Measurements from ENCODE around the gene PDGFC. TPM values are rescaled to one million over a fixed set of nuclear protein-coding genes. Genes with fewer than 3 reads are reported as not detected.

The PDGFC gene
- polyA plus RNA-seq, 3 donors from 2014 or later: 0.09 TPM; not detected in 1

- no peak for DNase-seq
- H3K27ac Mint-ChIP-seq: no peak overlapping the region
- H3K27me3 Mint-ChIP-seq (ENCODE audit: low read depth in 3 of 3): no peaks in the 10 kb centered on the region
Measured at GRCh38 chr4:156782491-156782890, 189.1 kb downstream of the PDGFC start.

GRCh38 chr4:156781852-156782251, 189.7 kb downstream of the PDGFC start:
- DNase-seq: no peak
- Mint-ChIP-seq H3K4me3 (no peak overlapping the region), H3K4me1 (no peaks in the 10 kb centered on the region), H3K36me3 (peaks cover 0 to 4% (median 0%) of the 10 kb centered on the region in 3 donors), H3K27ac (no peak overlapping the region), H3K27me3 (ENCODE audit: low read depth in 3 of 3) (no peaks in the 10 kb centered on the region), H3K9me3 (peaks cover 5 to 22% (median 14%) of the 10 kb centered on the region in 6 donors)

More at GRCh38 chr4:156782491-156782890, 189.1 kb downstream of the PDGFC start:
- H3K9me3 Mint-ChIP-seq: peaks cover 5 to 22% (median 14%) of the 10 kb centered on the region in 6 donors
- no peak overlapping the region for H3K4me3 Mint-ChIP-seq
- H3K36me3 Mint-ChIP-seq: peaks cover 0 to 4% (median 0%) of the 10 kb centered on the region in 3 donors
- H3K4me1 Mint-ChIP-seq: no peaks in the 10 kb centered on the region

- Mint-ChIP-seq H3K27me3 (ENCODE audit: low read depth in 3 of 3) (peaks cover 0 to 2% (median 0%) of the 10 kb centered on the region in 3 donors), H3K9me3 (peaks cover 5 to 19% (median 14%) of the 10 kb centered on the region in 6 donors), H3K36me3 (peaks cover 0 to 4% (median 0%) of the 10 kb centered on the region in 3 donors), H3K4me1 (no peaks in the 10 kb centered on the region), H3K4me3 (no peak overlapping the region), H3K27ac (no peak overlapping the region)
- no peak for DNase-seq
Measured at GRCh38 chr4:156779774-156780173, 191.8 kb downstream of the PDGFC start.

- Mint-ChIP-seq H3K27me3 (ENCODE audit: low read depth in 3 of 3) (peaks cover 0 to 2% (median 2%) of the 10 kb centered on the region in 3 donors), H3K4me3 (no peak overlapping the region)
Measured at GRCh38 chr4:156779042-156779441, 192.6 kb downstream of the PDGFC start.

GRCh38 chr4:156778606-156779005, 193.0 kb downstream of the PDGFC start:
- Mint-ChIP-seq H3K36me3 (peaks cover 0 to under 1% (median 0%) of the 10 kb centered on the region in 3 donors), H3K9me3 (peaks cover 5 to 12% (median 9%) of the 10 kb centered on the region in 6 donors), H3K27me3 (ENCODE audit: low read depth in 3 of 3) (peaks cover 0 to 2% (median 2%) of the 10 kb centered on the region in 3 donors), H3K4me3 (no peak overlapping the region), H3K4me1 (no peaks in the 10 kb centered on the region), H3K27ac (no peak overlapping the region)
- no peak for DNase-seq

More at GRCh38 chr4:156779042-156779441, 192.6 kb downstream of the PDGFC start:
- no peak for DNase-seq
- H3K9me3 Mint-ChIP-seq: peaks cover 6 to 14% (median 11%) of the 10 kb centered on the region in 6 donors
- H3K36me3 Mint-ChIP-seq: no peaks in the 10 kb centered on the region
- H3K27ac Mint-ChIP-seq: no peak overlapping the region
- no peaks in the 10 kb centered on the region for H3K4me1 Mint-ChIP-seq

- Mint-ChIP-seq H3K36me3 (peaks cover 0 to 4% (median 0%) of the 10 kb centered on the region in 3 donors), H3K4me3 (no peak overlapping the region), H3K4me1 (no peaks in the 10 kb centered on the region), H3K27ac (no peak overlapping the region), H3K27me3 (ENCODE audit: low read depth in 3 of 3) (peaks cover 0 to 2% (median 2%) of the 10 kb centered on the region in 3 donors), H3K9me3 (peaks cover 5 to 10% (median 9%) of the 10 kb centered on the region in 6 donors)
- DNase-seq: no peak
Measured at GRCh38 chr4:156778093-156778492, 193.5 kb downstream of the PDGFC start.

GRCh38 chr4:156775813-156776212, 195.8 kb downstream of the PDGFC start:
- Mint-ChIP-seq H3K4me3 (no peak overlapping the region), H3K9me3 (peaks cover 0 to 10% (median 3%) of the 10 kb centered on the region in 6 donors), H3K36me3 (peaks cover 0 to 4% (median 0%) of the 10 kb centered on the region in 3 donors), H3K27ac (no peak overlapping the region), H3K4me1 (no peaks in the 10 kb centered on the region), H3K27me3 (ENCODE audit: low read depth in 3 of 3) (peaks cover 0 to 2% (median 2%) of the 10 kb centered on the region in 3 donors)
- no peak for DNase-seq

GRCh38 chr4:156774422-156774821, 197.2 kb downstream of the PDGFC start:
- peaks cover 0 to 4% (median 0%) of the 10 kb centered on the region in 3 donors for H3K36me3 Mint-ChIP-seq
- H3K4me1 Mint-ChIP-seq: no peaks in the 10 kb centered on the region
- peaks cover 0 to 10% (median 5%) of the 10 kb centered on the region in 6 donors for H3K9me3 Mint-ChIP-seq
- no peak overlapping the region for H3K27ac Mint-ChIP-seq
- peaks cover 0 to 2% (median 2%) of the 10 kb centered on the region in 3 donors for H3K27me3 Mint-ChIP-seq (ENCODE audit: low read depth in 3 of 3)
- no peak overlapping the region for H3K4me3 Mint-ChIP-seq
- no peak for DNase-seq

GRCh38 chr4:156773648-156774357, 197.8 kb downstream of the PDGFC start:
- no peak overlapping the region for H3K4me3 Mint-ChIP-seq
- DNase-seq: no peak
- H3K9me3 Mint-ChIP-seq: peaks cover 0 to 10% (median 4%) of the 10 kb centered on the region in 6 donors
- no peaks in the 10 kb centered on the region for H3K4me1 Mint-ChIP-seq
- H3K36me3 Mint-ChIP-seq: peaks cover 0 to 4% (median 0%) of the 10 kb centered on the region in 3 donors
- no peak overlapping the region for H3K27ac Mint-ChIP-seq
- H3K27me3 Mint-ChIP-seq (ENCODE audit: low read depth in 3 of 3): peaks cover 0 to 2% (median 2%) of the 10 kb centered on the region in 3 donors

GRCh38 chr4:156771171-156771837, 200.3 kb downstream of the PDGFC start:
- no peak overlapping the region for H3K27ac Mint-ChIP-seq
- peaks cover 0 to 13% (median 2%) of the 10 kb centered on the region in 6 donors for H3K9me3 Mint-ChIP-seq
- peaks cover 0 to 4% (median 0%) of the 10 kb centered on the region in 3 donors for H3K36me3 Mint-ChIP-seq
- DNase-seq: no peak
- no peaks in the 10 kb centered on the region for H3K4me1 Mint-ChIP-seq
- peaks cover 0 to 2% (median 2%) of the 10 kb centered on the region in 3 donors for H3K27me3 Mint-ChIP-seq (ENCODE audit: low read depth in 3 of 3)
- no peak overlapping the region for H3K4me3 Mint-ChIP-seq

GRCh38 chr4:156770140-156770539, 201.5 kb downstream of the PDGFC start:
- H3K27me3 Mint-ChIP-seq (ENCODE audit: low read depth in 3 of 3): peaks cover 0 to 2% (median 0%) of the 10 kb centered on the region in 3 donors
- no peaks in the 10 kb centered on the region for H3K4me1 Mint-ChIP-seq
- no peak overlapping the region for H3K27ac Mint-ChIP-seq
- H3K9me3 Mint-ChIP-seq: peaks cover 0 to 18% (median 3%) of the 10 kb centered on the region in 6 donors
- no peak for DNase-seq
- H3K36me3 Mint-ChIP-seq: peaks cover 0 to 4% (median 0%) of the 10 kb centered on the region in 3 donors
- no peak overlapping the region for H3K4me3 Mint-ChIP-seq

- H3K27me3 Mint-ChIP-seq (ENCODE audit: low read depth in 3 of 3): no peaks in the 10 kb centered on the region
- H3K27ac Mint-ChIP-seq: no peak overlapping the region
- no peaks in the 10 kb centered on the region for H3K36me3 Mint-ChIP-seq
- no peaks in the 10 kb centered on the region for H3K4me1 Mint-ChIP-seq
- peaks cover 0 to 21% (median 6%) of the 10 kb centered on the region in 6 donors for H3K9me3 Mint-ChIP-seq
- DNase-seq: no peak
- no peak overlapping the region for H3K4me3 Mint-ChIP-seq
Measured at GRCh38 chr4:156767911-156768415, 203.6 kb downstream of the PDGFC start.

- no peaks in the 10 kb centered on the region for H3K4me1 Mint-ChIP-seq
- no peak overlapping the region for H3K27ac Mint-ChIP-seq
- no peak for DNase-seq
- H3K27me3 Mint-ChIP-seq (ENCODE audit: low read depth in 3 of 3): no peaks in the 10 kb centered on the region
- peaks cover 0 to 21% (median 7%) of the 10 kb centered on the region in 6 donors for H3K9me3 Mint-ChIP-seq
- H3K36me3 Mint-ChIP-seq: no peaks in the 10 kb centered on the region
- no peak overlapping the region for H3K4me3 Mint-ChIP-seq
Measured at GRCh38 chr4:156766846-156767245, 204.8 kb downstream of the PDGFC start.

- H3K27me3 Mint-ChIP-seq (ENCODE audit: low read depth in 3 of 3): no peaks in the 10 kb centered on the region
- H3K4me1 Mint-ChIP-seq: no peaks in the 10 kb centered on the region
- H3K36me3 Mint-ChIP-seq: no peaks in the 10 kb centered on the region
- DNase-seq: no peak
- H3K27ac Mint-ChIP-seq: no peak overlapping the region
- no peak overlapping the region for H3K4me3 Mint-ChIP-seq
- H3K9me3 Mint-ChIP-seq: peaks cover 0 to 21% (median 7%) of the 10 kb centered on the region in 6 donors
Measured at GRCh38 chr4:156765277-156765676, 206.3 kb downstream of the PDGFC start.
